C4-2B (cell line): ENCODE measurements around the gene MTMR1.
A peak's percentile ranks its signal among the peaks of the same experiment; 100 is the strongest.

Source experiments
- H3K27ac ChIP-seq: fragments of 450-650 bp; 2 replicates; pipeline ENCODE4 v1.5.1; 2017
- ZFX ChIP-seq: fragments of 450-650 bp; IDR thresholded peaks from 2 replicates; pipeline ENCODE4 v1.6.1; 2017
- TF ChIP-seq, protein P1 (sequence below): fragments of 450-650 bp; conservative IDR thresholded peaks from 2 replicates; pipeline ENCODE4 v1.5.1; 2017; ENCODE audit warnings: mild to moderate bottlenecking

MTMR1 gene

DNA sequence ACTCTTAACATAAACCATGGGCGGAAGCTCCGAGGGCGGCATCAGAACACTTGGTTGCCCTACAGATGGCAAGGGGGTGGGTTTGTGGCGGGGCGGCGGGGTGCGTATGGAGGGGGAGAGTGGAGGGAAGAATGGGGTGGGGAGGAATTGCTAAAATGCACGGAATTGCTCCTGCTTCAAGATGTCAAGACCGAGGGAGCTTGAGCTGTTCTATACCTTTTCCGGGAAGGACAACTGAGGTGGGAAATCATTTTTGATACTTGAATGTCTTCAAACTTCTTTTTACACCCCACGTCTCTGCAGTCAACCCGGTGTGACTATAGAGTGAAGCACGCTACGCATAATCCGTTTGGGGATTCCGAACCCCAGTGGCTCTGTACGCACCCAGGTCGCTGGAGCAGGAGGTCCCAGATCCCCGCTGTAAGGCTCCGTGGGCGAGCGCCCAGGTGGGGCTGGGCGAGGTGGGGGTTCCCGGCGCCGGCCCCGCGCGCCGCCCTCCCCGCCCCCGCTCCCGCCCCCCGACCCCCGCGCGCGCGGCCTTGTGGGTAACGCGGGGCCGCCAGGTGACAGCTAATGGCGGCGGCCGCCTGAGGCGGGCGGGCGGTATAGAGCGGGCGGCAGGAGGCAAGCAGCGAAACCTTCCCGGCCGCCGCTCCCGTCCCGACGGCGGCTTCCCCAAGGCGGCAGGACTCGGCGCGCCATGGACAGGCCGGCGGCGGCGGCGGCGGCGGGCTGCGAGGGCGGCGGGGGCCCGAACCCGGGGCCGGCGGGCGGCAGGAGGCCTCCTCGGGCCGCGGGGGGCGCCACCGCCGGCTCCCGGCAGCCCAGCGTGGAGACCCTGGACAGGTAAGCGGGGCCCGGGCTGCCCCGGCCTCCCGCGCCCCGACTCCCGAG is at the start of gene MTMR1:
Gene MTMR1, plus strand, starts transcription at position 566 of the 894 bp plus-strand sequence. Its CDS starts 135 bp downstream, at position 701.
- H3K27ac ChIP-seq, result peak within 1 kb of the TSS; percentile 86
- TF ChIP-seq ZFX, result peak; percentile 71
- TF ChIP-seq, protein P1, sequence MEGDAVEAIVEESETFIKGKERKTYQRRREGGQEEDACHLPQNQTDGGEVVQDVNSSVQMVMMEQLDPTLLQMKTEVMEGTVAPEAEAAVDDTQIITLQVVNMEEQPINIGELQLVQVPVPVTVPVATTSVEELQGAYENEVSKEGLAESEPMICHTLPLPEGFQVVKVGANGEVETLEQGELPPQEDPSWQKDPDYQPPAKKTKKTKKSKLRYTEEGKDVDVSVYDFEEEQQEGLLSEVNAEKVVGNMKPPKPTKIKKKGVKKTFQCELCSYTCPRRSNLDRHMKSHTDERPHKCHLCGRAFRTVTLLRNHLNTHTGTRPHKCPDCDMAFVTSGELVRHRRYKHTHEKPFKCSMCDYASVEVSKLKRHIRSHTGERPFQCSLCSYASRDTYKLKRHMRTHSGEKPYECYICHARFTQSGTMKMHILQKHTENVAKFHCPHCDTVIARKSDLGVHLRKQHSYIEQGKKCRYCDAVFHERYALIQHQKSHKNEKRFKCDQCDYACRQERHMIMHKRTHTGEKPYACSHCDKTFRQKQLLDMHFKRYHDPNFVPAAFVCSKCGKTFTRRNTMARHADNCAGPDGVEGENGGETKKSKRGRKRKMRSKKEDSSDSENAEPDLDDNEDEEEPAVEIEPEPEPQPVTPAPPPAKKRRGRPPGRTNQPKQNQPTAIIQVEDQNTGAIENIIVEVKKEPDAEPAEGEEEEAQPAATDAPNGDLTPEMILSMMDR, result no peak; the same call in 1 of the 2 replicates

DNA sequence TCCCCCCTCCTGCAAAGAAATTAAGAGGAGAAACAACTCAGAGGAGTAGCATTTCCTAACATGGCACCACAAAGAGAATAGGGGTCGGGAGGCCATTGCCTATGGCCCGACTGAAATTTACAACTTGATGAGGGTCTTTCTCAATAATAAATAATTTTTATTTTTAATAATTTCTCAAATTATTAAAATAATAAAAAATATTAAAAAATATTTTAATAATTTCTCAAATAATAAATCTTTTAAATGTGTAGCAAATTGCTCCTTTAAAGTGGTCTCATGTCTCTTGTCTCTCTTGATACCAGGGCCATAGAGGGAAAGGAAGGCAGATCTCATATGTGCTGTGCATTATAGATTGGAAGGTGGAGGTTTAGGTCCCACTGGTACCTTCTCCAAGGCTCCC is 49.2 kb upstream of the MTMR1 start:
- no peak overlapping the region for H3K27ac ChIP-seq
- TF ChIP-seq, protein P1, result no peak
- TF ChIP-seq ZFX, result no peak

DNA sequence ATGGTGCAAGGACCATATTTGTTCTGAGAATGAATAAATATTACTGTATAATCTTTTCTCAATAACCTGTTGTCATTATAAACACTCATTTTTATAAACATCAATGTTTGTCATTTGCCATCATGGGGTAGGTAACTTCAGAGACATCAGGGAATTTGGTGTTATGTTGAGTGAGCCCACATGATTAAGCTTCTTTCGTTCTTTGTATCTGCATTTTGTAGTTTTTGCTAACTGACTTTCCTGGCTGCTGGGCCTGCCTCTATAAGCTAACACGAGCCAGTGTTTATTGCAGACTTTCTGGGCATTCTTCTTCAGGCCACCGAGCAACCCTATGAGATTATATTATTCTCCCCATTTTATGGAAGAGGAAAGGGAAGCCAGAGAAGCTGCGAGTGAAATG is 48.8 kb upstream of the MTMR1 start:
- TF ChIP-seq ZFX, result no peak
- TF ChIP-seq, protein P1, result no peak
- no peak overlapping the region for H3K27ac ChIP-seq

DNA sequence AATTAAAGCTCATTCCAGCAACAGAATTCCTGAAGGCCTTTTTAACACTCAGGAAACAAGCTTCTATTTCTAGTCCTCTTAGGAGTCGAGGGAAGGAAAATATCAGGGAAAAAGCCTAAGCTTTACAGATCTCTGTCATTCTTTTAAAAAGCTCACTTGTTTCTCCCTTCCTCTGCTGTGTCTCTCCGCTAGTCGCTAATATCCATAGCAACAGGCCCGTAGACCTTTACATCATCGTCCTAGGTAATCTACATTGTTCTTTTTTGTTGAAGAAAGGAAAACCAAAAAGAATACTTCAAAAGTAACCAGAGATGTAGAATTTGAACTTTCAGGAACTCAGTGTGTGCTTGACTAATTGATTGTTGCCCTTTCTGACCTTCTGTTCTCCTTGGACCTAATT is 45.9 kb upstream of the MTMR1 start:
- H3K27ac ChIP-seq, result no peak overlapping the region
- TF ChIP-seq, protein P1, result no peak
- TF ChIP-seq ZFX, result no peak

DNA sequence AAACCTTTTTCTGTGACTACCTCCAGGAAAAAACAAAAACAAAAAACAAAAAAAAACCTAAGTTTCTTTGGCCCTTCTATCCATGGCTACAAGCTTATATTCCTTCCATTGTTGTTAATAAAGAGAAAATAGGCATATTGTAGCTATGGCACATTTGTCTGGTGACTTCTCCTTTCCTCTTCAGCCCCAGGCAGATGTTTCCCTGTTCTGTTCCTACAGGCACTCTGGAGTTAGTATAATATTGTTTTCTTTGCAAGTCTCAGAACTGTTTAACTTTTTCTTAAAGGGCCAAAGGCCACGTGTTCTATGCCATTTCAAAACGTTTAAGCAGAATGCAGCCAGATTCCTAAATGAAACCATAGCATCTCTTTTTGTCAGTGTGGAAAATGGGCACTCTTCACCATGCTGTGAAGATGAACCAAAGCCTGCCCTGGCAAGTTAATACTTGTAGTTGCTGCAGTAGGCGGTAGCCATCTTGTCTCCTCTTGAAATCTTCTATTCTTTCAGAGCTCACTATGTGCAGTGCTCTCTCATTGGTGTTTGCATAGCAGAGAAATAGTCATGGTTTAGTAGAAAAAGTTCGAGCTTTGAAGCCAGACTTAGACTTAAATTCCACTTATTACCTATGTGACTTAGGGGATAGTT is 44.8 kb upstream of the MTMR1 start:
- H3K27ac ChIP-seq, result no peak overlapping the region
- TF ChIP-seq, protein P1, result no peak
- no peak for TF ChIP-seq ZFX

DNA sequence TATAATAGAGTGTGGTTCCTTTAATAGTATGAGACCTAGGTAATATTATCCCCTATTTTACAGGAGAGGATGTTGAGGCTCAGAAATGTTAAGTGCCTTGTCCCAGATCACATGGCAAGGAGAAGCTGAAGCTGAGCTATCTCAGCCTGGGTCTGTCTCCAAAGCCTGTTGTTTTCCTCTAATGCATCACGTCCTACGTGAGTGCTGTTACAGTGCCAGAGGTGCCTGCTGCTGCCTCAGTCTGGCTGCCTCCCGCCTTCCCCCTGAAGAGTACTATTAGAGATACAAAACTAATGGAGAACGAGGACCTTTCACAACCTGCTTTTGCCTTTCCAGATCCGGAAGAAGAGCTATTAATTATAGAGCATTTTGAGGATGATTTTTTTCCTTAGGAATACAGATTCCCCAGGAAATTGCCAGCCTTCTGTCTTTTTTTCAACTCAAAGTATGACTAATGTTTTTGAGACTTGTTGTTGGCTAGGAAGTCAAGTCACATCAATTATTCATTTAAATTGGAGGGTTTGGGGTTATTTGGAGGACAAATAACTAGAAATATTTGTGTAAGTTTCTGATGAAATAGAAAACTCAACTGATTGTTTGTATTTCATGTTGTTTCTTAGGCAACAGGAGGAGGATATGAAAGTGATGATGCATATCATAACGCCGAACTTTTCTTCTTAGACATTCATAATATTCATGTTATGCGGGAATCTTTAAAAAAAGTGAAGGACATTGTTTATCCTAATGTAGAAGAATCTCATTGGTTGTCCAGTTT is 43.9 kb upstream of the MTMR1 start:
- no peak overlapping the region for H3K27ac ChIP-seq
- no peak for TF ChIP-seq ZFX
- TF ChIP-seq, protein P1, result no peak
